Epithelial cell of esophagus (primary cell): ENCODE data around the gene ACTG2.

ENCODE experiments used
- DNase-seq: peaks from one replicate; pipeline ENCODE4 v3.0.0; 2010; ENCODE audit warnings: low read depth
- H3K4me3 ChIP-seq: 2 replicates; pipeline ENCODE4 v1.5.1; 2011; ENCODE audit warnings: mild to moderate bottlenecking, low read length, control low read depth
- TF ChIP-seq, protein P1 (sequence below): IDR thresholded peaks from 2 replicates; pipeline ENCODE4 v1.5.1; 2011; ENCODE audit warnings: low read depth, mild to moderate bottlenecking, low read length, control low read depth, inconsistent platforms; ENCODE audit not compliant: insufficient read depth; ENCODE audit errors: missing control alignments

The ACTG2 gene

DNA sequence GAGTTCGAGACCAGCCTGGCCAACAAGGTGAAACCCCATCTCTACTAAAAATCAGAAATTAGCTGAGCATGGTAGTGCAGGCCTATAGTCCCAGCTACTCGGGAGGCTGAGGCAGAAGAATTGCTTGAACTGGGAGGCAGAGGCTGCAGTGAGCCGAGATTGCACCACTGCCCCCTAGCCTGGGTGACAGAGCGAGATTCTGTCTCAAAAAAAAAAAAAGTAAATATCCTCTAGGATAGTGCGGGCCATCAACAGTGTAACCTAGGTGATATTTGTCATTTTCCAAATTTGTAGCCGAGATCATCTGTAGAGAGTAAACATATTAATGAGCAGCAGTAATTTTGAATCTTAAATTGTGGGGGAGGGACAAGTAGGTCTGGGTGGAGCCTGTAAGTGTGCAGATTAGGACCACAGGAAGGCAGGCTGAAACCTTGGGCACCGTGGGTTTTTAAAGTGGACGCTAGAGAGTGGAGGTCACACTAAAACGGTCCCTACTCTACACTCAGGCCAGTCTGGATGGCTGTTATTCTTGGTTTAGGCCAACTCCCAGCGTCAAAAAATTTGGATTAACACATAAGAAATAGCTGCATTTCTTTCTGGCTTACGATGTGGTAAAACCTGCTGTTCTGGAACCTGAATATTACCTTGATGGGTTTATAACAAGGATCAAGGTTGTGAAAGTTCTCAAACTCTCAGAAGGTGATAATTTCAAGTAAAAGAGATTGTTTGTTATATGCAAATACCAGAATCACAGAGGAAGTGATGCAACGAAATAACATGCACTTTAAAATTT, 69.2 kb downstream of the ACTG2 start:
- no peak overlapping the region for H3K4me3 ChIP-seq
- DNase-seq: no peak
- TF ChIP-seq, protein P1, sequence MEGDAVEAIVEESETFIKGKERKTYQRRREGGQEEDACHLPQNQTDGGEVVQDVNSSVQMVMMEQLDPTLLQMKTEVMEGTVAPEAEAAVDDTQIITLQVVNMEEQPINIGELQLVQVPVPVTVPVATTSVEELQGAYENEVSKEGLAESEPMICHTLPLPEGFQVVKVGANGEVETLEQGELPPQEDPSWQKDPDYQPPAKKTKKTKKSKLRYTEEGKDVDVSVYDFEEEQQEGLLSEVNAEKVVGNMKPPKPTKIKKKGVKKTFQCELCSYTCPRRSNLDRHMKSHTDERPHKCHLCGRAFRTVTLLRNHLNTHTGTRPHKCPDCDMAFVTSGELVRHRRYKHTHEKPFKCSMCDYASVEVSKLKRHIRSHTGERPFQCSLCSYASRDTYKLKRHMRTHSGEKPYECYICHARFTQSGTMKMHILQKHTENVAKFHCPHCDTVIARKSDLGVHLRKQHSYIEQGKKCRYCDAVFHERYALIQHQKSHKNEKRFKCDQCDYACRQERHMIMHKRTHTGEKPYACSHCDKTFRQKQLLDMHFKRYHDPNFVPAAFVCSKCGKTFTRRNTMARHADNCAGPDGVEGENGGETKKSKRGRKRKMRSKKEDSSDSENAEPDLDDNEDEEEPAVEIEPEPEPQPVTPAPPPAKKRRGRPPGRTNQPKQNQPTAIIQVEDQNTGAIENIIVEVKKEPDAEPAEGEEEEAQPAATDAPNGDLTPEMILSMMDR: no peak

DNA sequence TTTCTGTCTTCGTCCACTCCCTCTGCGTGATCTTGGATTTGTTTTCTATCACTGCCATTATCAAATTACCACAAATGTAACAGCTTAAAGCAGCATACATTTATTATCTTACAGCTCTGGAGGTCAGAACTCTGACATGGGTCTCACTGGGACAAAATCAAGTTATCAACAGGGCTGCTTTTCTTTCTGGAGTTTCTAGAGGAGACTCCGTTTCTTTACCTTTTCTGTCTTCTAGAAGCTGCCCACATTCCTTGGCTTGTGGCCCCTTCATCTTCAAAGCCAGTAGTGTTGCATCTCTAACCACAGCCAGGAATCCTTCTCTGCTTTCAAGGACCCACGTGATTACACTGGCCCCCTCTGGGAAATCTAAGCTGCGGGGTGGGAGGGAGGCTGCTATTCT, 70.0 kb downstream of the ACTG2 start:
- no peak overlapping the region for H3K4me3 ChIP-seq
- DNase-seq: no peak
- TF ChIP-seq, protein P1: no peak

DNA sequence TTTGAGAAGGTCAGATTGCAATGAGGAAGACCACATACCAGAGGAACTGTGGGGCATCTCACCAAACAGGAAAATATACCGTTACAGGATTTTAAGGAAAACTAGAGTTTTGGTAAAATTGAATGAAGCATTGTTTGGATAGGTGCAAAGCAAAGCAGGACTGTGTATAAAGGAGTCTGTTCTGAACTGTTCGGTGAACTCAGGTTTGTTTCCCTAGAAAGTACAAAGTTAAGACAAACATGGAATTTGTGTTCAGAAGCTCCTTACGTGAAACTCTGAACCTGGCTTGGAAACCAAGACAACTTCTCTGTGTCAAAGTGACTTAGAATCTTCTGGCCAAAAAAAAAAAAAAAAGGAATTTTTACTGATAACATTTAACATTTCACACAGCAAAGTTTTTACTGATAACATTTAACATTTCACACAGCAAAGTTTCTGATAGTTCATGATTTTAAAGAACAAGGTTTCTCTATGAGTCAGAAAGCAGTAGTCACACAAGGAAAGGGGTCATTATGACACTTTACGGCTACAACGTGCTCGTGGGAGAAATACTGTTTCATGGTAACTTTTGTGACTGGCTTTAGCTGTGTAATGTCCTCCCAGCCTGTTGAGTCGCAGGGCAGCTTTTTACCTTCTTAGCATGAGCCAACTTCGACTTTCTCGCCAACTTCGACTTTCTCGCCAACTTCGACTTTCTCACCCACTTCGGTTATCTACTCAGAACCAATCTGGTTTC, 70.7 kb downstream of the ACTG2 start:
- no peak for DNase-seq
- TF ChIP-seq, protein P1: no peak

DNA sequence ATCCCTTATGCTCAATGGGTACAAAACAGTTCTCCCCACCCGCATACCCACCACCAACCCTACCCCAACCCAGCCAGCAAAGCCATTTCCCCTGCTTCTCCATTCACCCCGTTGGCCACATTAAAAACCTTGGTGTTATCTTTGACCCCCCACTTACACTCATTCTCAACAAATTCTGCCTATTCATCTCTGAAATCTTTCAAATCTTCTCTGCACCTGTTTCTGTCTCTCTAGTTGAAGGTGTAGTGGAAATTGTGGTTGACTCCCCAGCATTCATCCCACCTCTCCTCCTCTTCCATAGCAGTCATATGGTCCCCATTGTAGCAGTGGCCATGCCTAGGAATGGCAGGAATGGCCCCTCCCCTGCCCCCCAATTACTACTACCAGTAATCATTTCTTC, 71.4 kb downstream of the ACTG2 start:
- TF ChIP-seq, protein P1: no peak

More for the DNA sequence above, 70.7 kb downstream of the ACTG2 start:
- H3K4me3 ChIP-seq: no peak overlapping the region

DNA sequence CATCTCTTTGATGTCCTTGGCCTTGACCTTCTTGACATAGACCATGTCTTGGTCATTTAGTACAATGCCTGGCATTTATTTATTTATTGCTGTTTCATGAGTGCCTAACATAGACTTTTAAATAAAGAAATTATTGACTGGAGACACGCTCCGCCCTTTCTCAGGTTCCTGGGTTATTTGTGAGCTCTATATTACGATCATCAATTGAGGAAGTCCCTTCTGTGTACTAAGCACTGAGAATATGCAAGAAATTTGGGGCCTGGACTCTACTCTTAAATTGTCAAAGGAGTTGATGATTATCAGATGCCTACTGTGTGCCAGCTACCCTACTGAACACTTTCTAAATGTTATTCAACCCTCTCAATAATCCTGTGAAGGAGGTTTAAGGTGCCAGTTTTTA, 72.2 kb downstream of the ACTG2 start:
- DNase-seq: no peak
- no peak overlapping the region for H3K4me3 ChIP-seq
- TF ChIP-seq, protein P1: no peak

More for the DNA sequence above, 71.4 kb downstream of the ACTG2 start:
- no peak overlapping the region for H3K4me3 ChIP-seq
- DNase-seq: no peak

DNA sequence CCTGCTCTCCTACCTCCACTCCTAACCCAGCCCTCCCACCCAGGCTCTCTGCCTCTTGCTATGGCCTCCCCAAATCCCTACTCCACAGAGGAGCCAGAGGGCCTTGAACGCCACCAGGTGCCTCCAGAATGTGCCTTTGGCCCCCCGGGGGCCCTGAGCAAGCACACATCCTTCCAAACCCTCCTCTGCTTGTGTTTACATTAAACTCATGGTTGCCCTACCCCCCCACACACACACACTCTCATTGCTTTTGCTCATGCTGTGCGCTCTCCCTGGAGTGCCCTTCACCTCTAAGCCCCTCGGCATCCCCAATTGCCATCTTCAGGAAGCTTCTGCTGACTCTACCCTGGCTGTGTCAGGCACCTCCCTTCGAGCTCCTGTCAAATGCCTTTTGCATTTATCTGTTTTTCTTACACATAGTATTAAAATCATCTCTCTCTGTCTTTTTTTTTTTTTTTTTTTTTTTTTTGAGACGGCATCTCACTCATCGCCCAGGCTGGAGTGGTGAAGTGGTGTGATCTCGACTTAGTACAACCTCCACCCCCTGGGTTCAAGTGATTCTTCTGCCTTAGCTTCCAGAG, 75.6 kb downstream of the ACTG2 start:
- no peak overlapping the region for H3K4me3 ChIP-seq
- TF ChIP-seq, protein P1: no peak
- no peak for DNase-seq
